GM19099 (cell line): ENCODE measurements around the gene DSEL.

Experiments used
- POLR2A ChIP-seq: IDR thresholded peaks from 3 replicates; pipeline ENCODE4 v1.6.1; 2011; ENCODE audit warnings: low read depth; ENCODE audit not compliant: insufficient read length; ENCODE audit errors: extremely low read depth

The DSEL gene

GRCh38 chr18:67514465-67514864 is 2.1 kb downstream of the DSEL start:
- no peak for TF ChIP-seq POLR2A

GRCh38 chr18:67513280-67513679 is 3.2 kb downstream of the DSEL start:
- TF ChIP-seq POLR2A = no peak

GRCh38 chr18:67511840-67512239 is 4.7 kb downstream of the DSEL start:
- TF ChIP-seq POLR2A = no peak

- no peak for TF ChIP-seq POLR2A
Measured at GRCh38 chr18:67510831-67511230, 5.7 kb downstream of the DSEL start.

GRCh38 chr18:67509741-67510391 is 6.7 kb downstream of the DSEL start:
- TF ChIP-seq POLR2A = no peak

GRCh38 chr18:67508146-67508545 is 8.4 kb downstream of the DSEL start:
- TF ChIP-seq POLR2A = no peak

GRCh38 chr18:67504739-67505138 is 11.8 kb downstream of the DSEL start:
- no peak for TF ChIP-seq POLR2A

- no peak for TF ChIP-seq POLR2A
Measured at GRCh38 chr18:67500522-67501205, 15.9 kb downstream of the DSEL start.

- no peak for TF ChIP-seq POLR2A
Measured at GRCh38 chr18:67496469-67496868, 20.1 kb downstream of the DSEL start.

GRCh38 chr18:67486534-67486933 is 30.0 kb downstream of the DSEL start:
- TF ChIP-seq POLR2A = no peak

- no peak for TF ChIP-seq POLR2A
Measured at GRCh38 chr18:67485655-67486054, 30.9 kb downstream of the DSEL start.

GRCh38 chr18:67484458-67484857 is 32.1 kb downstream of the DSEL start:
- no peak for TF ChIP-seq POLR2A

- TF ChIP-seq POLR2A = no peak
Measured at GRCh38 chr18:67483952-67484351, 32.6 kb downstream of the DSEL start.

- no peak for TF ChIP-seq POLR2A
Measured at GRCh38 chr18:67483237-67483636, 33.3 kb downstream of the DSEL start.

- no peak for TF ChIP-seq POLR2A
Measured at GRCh38 chr18:67478249-67478648, 38.3 kb downstream of the DSEL start.

- TF ChIP-seq POLR2A = no peak
Measured at GRCh38 chr18:67477522-67477921, 39.0 kb downstream of the DSEL start.

GRCh38 chr18:67476585-67476984 is 39.9 kb downstream of the DSEL start:
- TF ChIP-seq POLR2A = no peak

GRCh38 chr18:67475673-67476072 is 40.8 kb downstream of the DSEL start:
- no peak for TF ChIP-seq POLR2A

GRCh38 chr18:67468038-67468437 is 48.5 kb downstream of the DSEL start:
- TF ChIP-seq POLR2A = no peak
